GM21360 (cell line): ENCODE results near the gene DBF4B.

Experiments used
- ATAC-seq: cut with Tn5 transposase; IDR thresholded peaks from one replicate; pipeline ENCODE4 v1.9.1; 2021; ENCODE audit warnings: mild to moderate bottlenecking, moderate library complexity; ENCODE audit not compliant: unreplicated experiment

The DBF4B gene

DNA sequence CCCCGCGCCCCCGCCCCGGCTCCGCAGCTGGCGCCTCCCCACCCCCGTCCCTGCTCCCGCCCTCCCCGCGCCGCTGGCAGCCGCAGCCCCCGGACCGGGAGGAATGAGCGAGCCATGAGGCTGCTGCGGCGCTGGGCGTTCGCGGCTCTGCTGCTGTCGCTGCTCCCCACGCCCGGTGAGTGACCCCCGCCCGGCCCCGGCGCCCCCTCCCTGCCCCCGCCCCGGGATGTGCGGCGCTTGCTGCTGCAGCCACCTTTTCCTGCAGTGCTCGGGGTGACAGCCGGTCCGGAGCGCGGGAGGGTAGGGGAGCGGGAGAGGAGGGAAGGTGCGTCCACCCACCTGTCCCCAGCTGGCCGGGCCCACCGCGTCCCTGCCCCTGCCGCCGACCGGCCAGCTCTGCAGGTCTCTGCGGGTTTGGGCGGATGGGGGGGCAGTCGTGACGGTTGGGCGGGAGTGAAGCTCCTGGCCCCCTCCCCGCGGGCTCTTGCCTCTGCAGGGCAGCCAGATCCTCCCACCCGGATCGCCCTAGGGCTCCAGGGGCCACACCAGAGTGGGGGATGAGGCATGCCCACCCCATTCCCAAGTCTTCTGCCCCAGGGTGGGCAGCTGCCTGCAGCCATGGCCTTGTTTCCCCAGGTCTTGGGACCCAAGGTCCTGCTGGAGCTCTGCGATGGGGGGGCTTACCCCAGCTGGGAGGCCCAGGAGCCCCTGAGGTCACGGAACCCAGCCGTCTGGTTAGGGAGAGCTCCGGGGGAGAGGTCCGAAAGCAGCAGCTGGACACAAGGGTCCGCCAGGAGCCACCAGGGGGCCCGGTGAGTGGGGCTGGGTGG, 50.8 kb downstream of the DBF4B start:
- no peak for ATAC-seq

DNA sequence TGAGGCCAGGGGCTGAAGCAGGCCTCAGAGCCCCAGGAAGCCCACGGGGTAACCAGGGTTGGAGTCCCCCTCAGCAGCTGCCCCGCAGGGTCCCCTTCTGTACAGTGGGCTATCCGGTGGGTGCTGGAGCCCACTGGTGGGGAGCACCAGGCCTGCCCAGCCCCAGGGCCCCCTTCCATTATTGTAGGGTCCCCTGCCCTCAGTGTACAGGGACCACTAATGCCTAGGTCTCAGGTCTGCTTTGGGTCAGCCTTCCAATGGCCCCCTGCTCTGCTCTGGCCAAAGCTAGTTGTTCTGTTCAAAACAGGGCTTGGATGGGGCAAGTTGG, 51.4 kb downstream of the DBF4B start:
- no peak for ATAC-seq

DNA sequence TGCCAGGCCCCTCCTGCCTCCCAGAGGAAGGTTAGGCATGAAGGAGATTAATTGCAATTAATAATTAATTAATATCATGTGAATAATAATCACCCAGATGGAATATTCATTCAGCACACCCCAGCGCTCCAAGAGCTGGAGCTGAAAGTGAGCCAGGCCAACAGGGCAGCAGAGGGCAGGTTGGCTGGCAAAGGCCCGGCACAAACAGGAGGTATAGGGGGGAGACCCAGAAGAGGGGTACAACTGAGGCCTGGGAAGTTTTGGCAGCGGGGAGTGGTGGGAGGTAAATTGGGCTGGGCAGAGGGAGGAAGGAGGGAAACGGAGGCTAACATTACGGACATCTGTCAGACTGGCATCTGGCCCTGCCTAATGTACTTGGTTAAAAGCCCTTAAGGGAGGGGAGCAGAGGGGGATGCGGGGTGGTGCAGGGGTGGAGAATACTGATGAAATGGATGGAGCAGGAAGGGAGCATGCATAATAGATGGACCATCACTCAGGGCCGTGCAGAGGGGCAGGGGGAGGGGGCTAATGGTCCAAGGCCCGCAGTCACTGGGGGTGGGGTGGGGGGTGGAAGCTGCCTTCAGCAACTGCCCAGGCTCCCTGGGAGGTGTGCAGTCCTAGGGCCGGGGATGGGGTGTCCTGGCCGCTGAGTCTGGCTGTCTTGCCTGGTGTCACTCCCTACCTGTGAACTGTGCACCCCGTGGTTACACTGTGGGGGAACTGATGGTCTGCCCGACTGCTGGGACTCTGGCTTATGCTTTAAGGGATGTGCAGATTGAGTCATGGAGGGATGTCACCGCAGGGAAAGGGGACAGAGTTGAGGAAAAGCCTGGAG, 52.2 kb downstream of the DBF4B start:
- ATAC-seq: no peak

DNA sequence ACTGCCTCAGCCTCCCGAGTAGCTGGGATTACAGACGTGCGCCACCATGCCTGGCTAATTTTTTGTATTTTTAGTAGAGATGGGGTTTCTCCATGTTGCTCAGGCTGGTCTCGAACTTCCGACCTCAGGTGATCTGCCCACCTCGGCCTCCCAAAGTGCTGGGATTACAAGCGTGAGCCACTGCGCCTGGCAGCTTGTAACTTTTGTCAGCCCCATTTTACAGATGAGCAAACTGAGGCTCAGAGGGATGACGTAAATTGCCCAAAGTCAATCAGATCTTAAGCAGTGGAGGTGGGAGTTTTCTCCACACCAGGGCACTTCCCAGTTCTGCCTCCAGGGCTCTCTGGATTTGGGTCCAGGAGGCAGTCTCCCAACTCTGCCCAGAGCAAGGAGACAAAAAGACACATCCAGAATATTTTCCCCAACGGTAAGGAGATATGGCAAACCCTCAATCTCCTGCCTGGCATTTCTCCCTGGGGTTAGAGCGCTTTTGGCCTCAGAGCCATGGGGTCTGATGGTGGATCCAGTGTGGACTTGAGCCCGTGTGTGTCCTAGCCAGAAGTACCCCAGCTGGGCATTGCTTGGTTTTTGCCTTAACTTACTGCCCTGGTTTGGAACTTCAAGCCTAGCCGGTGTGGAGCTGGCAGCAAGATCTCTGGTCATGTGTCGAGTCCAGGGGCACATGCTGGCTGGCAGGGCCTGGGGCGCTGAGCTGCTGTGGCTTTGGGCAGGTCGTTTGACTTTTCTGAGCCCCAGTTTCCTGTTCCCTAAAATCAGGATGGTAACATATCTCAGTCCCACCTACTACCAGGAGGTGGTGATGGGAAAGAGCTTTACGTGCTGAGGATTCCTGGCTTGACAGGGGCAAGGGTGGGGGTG, 53.7 kb downstream of the DBF4B start:
- ATAC-seq: no peak

DNA sequence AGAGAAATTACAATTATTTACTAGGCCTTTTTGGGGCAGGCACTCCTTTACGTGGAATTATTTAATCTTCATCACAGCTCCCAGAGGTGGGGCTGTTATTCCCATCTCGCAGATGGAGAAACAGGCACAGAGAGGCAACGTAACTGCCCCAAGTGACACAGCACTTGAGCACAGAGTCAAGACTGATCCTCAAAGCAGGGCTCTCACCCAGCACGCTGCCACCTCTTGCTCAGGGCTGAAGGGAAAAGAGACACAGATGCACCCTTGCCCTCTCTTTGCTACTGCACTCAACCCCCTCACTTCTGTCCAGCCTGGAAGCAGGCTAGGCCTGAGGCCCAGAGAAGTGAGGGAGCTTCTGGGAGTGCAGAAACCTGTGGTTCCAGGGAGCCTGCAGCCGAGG, 54.7 kb downstream of the DBF4B start:
- no peak for ATAC-seq

DNA sequence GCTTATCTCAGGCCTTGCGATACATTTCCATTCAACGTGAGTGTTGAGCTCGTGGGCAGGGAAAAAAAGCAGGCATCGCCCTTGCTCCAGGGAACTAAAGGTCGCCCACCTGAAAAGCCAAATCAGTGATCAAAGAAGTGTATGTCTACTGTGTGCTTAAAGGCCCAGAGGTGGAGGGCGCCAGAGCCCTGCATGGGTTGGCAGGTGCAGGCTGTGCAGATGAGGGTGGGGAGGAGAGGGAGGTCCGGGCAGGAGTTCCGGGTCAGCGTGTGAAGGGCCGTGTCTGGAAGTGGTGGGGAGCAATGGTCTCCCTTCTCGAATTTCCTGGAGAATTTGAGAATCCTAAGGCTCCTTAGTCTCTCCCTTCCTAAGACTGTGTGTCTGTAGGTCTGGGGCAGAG, 57.5 kb downstream of the DBF4B start:
- ATAC-seq: no peak

DNA sequence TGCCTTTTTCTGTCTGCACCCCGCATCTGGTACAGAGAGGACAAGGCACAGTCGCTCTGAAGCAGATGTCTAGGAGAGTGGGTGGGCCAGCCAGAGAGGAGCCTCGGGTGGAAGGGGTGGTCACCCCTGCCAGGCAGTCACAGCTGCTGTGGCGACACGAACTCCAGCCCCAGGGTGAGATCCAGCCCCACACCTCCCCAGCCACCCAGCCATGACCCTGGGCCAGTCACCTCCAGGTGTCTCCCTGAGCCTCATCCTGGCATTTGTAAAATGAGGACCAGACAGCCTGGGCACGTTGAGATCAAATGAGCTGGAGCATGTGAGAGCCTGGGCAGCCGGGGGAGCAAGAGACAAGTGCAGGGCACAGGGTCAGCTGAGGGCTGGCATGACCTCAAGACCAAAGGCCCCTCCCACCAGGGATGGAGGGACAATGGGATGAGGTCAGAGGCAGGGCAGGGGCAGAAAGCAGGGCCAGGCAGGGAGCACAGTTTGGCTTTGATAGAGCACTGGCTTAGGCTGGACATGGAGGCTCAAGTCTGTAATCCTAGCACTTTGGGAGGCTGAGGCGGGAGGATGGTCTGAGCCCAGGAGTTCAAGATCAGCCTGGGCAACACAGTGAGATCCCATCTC, 58.1 kb downstream of the DBF4B start:
- ATAC-seq: no peak

DNA sequence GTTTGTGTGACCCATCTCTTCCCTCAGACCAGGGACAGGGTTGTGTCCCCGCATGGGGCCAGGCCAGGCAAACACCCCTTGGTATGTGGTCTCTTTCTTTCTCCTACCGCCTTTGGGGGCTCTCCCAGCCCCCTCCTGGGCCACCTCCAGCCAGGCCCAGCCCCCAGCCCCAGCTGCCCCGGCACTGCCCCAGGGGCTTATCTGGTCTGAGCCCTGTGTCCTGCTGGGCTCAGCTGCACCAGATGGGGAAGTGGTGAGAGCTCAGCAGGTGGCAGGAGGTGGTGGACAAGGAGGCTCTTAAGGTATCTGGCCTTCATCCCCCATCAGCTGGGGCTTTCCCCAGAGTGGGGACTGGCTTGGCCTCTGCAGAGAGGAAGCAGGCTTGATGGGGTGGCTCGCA, 59.0 kb downstream of the DBF4B start:
- ATAC-seq: no peak

DNA sequence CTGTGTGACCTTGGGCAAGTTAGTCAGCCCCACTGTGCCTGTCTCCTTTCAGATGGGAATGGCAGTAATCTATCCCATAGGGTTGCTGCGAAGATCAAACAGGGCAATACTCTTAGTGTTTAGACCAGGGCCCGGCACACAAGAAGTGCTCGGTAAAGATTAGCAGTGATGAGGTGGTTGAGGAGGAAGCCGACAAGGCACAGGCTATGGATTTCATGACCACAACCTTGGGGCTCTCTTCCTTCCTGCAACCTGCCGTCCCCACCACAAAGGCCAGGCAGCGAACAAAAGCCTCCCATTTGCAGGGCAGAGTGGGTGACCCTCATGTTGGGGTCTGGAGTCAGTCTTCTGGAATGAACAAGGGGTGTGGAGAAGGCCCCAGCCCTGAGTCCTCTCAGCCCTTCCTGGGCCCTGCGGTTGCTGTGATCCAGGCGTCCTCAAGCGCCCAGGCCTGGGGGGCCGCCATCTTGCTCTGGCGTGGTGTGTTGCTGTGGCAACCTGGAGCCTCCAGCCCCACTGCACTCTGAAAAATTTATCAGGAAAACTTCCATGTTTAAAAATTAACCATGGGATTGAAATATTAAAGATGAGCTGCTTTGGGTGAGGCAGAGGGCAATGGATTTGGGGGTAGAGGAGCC, 60.2 kb downstream of the DBF4B start:
- no peak for ATAC-seq

DNA sequence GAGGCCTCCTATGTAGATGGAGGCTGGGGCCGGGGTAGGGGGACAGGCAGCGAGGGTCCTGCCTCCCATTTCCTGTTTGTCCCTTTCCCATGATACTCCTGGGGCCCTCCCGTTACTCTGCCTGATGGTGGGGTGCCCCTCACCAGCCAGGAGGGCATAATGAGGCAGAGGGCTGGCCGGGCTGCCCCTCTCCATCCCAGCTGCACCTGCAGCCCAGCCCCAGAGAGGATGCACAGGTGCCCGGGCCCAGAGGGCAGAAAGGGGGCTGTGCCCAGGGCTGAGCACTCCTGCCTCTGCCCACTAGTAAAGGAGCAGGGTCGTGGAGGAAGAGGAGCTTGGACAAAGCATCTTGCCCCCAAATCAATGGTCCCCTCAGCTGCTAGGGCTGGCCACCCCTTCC, 60.8 kb downstream of the DBF4B start:
- ATAC-seq: no peak

DNA sequence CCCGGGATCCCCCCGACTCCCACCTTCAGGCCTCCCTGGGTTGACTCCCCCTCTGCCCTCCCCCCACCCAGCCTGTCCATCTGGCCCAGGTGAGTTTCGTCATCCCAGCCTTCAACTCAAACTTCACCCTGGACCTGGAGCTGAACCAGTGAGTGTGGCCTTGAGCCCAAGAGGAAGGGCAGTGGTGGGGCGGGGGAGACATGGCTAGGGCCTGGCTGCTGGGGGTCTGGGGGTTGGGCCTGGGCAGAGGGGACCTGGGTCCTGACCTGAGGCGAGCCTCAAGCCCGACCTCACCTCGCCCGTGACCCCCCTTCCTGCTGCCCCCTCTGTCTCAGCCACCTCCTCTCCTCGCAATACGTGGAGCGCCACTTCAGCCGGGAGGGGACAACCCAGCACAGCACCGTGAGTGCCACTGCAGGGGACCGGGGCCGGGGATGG, 61.2 kb downstream of the DBF4B start:
- ATAC-seq: no peak

DNA sequence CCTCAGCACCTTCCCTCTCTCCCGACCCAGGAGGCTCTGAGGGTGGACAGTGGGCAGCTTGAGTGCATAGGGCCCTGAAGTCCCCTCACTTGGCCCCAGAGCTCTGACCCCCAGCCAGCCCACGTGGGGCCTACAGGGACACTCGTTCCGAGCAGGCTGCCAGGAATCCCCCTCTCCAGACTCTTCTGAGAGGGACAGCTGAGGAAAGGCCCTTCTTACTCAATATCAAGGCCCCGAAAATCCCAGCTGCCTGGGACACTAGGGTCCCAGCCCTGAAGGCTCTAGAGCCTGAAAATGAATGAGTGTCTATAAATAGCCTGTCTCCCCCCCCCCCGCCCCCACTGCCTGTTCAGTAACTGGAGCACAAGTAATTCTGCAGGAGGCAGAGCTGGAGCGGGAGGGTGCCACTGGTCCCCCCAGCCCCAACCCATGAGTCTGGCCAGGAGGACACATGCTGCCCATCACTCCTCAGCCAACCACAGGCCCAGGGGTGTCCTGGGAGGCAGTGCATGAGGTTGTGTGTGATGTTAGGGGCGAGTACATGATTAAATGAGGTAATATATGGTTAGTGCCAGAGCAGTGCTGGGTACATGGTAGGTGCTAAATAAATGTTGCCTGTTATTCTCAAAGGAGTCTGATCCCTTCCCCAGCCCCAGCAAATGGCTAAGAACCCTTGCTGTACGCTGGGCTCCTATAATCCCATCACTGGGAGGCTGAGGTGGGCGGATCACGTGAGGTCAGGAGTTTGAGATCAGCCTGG, 61.9 kb downstream of the DBF4B start:
- ATAC-seq: no peak

DNA sequence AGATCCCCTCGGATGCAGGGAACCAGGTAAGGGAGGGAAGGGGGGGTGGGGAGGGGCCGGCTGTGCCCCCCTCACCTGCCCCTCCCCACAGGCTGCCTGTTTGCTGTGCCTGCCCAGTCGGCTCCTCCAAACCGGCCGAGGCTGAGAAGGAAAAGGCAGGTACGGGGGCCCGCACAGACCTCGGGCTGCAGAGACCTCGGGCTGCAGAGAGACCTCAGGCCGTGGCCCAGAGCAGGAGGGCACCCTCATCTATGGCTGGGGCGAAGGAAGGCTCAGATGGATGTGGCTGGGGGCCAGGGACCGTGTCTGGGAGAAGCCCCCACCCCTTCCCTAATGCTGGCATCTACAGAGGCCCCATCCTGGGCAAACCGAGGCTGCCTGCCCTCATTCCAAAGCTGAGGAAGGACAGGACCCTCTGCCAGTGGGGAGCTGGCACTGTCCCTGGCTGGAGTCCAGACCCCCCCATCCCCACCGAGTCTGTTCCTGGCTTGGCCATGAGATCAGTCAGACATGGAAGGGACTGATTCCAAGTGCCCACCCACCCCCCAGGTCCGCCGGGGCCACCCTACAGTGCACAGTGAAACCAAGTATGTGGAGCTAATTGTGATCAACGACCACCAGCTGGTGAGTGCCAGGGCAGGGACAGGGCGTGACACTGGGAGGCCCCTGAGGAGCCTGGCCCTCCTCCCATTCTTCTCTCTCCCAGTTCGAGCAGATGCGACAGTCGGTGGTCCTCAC, 64.0 kb downstream of the DBF4B start:
- no peak for ATAC-seq

DNA sequence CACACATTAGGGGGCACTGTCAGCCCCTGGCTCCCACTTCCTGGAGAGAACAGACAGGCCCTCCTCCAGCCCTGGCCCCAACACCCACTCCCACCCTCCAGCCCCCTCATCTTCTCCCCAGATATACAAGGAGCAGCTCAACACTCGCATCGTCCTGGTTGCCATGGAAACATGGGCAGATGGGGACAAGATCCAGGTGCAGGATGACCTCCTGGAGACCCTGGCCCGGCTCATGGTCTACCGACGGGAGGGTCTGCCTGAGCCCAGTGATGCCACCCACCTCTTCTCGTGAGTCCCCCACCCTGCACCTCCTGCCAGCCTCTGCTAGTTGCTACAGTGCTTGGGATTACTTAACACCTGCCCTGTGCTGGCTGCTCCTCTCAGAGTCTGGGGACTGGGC, 64.7 kb downstream of the DBF4B start:
- no peak for ATAC-seq

DNA sequence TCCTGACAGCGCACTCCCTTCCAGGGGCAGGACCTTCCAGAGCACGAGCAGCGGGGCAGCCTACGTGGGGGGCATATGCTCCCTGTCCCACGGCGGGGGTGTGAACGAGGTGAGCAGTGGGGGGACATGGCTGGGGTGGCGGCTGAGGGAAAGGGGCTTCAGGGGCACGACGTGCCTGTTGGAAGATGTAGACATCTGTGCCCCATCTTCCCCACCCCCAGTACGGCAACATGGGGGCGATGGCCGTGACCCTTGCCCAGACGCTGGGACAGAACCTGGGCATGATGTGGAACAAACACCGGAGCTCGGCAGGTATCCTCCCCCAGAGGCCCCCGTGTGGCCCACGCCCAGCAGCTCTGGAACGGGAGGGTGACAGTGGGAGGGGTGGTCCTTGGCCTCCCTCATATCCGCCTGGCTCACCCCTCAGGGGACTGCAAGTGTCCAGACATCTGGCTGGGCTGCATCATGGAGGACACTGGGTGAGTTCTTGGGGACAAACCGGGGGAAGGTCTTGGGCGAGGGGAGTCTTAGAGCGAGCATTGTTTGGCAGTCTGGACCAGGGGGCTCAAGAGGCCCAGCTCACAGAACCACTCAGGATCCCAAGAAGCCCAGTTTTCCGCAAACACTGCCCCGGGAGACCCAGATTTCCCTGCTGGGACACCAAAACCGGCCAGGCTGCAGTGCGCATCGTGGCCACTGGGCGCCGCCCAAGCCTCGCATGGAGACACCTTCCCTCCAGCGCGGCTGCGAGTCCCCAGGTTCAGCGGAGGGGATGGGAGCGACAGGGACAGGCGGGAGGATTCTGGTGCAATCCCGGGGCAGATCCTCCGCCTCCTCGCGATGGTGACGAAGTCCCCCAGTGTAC, 66.0 kb downstream of the DBF4B start:
- no peak for ATAC-seq

DNA sequence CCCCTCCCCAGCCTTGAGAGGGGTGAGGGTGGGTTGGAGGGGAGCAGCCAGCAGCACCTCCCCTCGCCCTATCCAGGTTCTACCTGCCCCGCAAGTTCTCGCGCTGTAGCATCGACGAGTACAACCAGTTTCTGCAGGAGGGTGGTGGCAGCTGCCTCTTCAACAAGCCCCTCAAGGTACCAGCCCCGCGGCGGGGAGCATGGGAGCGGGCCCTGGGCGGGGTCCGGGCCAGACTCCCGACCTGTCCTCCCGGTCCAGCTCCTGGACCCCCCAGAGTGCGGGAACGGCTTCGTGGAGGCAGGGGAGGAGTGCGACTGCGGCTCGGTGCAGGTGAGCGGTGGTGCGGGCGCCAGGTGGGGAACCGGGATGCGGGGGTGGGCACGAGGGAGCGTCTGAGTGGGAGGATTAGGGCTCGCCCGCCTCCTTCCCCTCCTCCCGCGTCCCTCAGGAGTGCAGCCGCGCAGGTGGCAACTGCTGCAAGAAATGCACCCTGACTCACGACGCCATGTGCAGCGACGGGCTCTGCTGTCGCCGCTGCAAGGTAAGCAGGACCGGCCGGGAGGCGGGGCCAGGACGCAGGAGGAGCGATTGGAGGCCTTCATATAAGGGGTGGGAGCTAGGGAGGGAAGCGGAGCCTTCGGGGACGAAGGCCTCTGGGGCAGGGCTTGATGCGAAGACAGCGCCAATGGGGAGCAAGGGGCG, 66.8 kb downstream of the DBF4B start:
- ATAC-seq: peak; percentile 84

DNA sequence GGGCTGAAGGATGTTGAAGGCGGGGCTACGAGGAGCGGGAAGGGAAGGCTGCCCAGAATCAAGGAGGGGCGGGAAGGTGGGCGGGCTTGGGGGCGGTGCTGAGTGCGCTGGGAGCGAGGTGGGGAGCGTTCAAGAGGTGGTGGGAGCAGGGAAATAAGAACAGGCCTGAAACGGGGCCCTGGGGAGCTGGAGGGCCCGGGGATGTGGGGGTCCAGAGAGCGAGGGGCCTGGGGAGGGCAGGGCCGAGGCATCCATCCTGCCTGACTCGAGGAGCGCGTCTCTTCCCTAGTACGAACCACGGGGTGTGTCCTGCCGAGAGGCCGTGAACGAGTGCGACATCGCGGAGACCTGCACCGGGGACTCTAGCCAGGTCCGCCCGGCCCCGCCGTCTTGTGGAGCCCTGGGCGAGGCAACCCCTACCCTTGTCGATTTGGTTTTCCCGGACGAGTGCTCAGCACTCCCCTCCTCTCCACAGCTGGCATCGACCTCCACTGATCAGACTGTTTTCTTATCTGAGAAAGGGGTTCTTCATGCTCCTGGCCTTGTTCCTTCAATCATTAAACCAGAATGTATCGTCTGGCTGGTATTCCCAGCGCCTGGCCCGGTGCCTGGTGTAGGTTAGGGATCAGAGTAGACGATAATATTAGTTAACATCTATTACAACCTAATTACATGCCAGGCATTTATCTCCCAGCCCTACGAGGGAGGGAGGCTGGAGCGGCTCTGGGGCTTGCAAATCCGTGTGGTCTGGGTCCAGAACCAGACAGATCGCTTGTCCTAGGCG, 67.6 kb downstream of the DBF4B start:
- ATAC-seq: no peak
